ENCODE measurements around the gene ELAC1. TPM values are rescaled to one million over a fixed set of nuclear protein-coding genes. Genes with fewer than 3 reads are reported as not detected.
"Not testable (repeated sequence)": the region's sequence is repeated elsewhere in the genome, so short reads cannot be mapped to it uniquely, and the experiment has no call there.

Gene ELAC1
- total RNA-seq, 1 experiment from 2014 or later: 6.6 TPM

DNA sequence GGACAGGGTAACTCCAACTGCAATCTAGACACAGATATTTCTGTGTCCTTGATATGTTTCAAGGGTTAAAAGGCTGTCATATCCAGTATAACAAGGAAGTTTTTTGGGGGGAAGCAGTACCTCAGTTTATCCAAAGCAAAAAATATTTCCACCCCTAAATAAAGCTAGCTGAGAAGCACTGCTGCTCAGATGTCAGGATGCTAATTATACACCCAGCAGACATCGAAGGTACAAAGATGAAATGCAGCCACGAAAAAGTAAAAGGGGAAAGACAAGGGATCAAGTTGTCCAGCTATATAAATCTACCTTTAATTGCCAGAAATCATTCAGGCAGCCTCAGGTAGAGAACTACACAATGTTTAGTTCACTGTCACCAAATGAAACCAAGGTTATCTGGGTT is 26.2 kb downstream of the ELAC1 start:
- H3K4me2 ChIP-seq (ENCODE audit: low read depth, low read length, poor library complexity, severe bottlenecking): no peak overlapping the region
- no peak overlapping the region for H3K9ac ChIP-seq (ENCODE audit: low read length)
- H3K9me2 ChIP-seq (replicated peaks; ENCODE audit: insufficient read depth, low read length): no peaks in the 10 kb centered on the region
- H3K4me3 ChIP-seq (ENCODE audit: low read length): no peak overlapping the region
- no peak for DNase-seq
- no peaks in the 10 kb centered on the region for H3K9me3 ChIP-seq (ENCODE audit: low read length)
- no peaks in the 10 kb centered on the region for H3K4me1 ChIP-seq (ENCODE audit: low read length)
- no peaks in the 10 kb centered on the region for H3K36me3 ChIP-seq (ENCODE audit: insufficient read depth, low read length)
- H2AFZ ChIP-seq (ENCODE audit: low read length): no peak overlapping the region
- no peaks in the 10 kb centered on the region for H4K20me1 ChIP-seq (ENCODE audit: insufficient read depth, low read depth, low read length)
- H3K27ac ChIP-seq (ENCODE audit: low read length): no peak overlapping the region
- no peaks in the 10 kb centered on the region for H3K79me2 ChIP-seq (ENCODE audit: low read length)
- no peaks in the 10 kb centered on the region for H3K27me3 ChIP-seq (ENCODE audit: low read length)

DNA sequence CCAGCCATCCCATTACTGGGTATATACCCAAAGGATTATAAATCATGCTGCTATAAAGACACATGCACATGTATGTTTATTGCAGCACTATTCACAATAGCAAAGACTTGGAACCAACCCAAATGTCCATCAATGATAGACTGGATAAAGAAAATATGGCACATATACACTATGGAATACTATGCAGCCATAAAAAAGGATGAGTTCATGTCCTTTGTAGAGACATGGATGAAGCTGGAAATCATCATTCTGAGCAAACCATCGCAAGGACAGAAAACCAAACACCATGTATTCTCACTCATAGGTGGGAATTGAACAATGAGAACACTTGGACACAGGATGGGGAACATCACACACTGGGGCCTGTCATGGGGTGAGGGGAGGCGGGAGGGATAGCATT is 35.3 kb downstream of the ELAC1 start:
- not testable (repeated sequence) for H3K9me3 ChIP-seq (ENCODE audit: low read length); H3K36me3 ChIP-seq (ENCODE audit: insufficient read depth, low read length)

DNA sequence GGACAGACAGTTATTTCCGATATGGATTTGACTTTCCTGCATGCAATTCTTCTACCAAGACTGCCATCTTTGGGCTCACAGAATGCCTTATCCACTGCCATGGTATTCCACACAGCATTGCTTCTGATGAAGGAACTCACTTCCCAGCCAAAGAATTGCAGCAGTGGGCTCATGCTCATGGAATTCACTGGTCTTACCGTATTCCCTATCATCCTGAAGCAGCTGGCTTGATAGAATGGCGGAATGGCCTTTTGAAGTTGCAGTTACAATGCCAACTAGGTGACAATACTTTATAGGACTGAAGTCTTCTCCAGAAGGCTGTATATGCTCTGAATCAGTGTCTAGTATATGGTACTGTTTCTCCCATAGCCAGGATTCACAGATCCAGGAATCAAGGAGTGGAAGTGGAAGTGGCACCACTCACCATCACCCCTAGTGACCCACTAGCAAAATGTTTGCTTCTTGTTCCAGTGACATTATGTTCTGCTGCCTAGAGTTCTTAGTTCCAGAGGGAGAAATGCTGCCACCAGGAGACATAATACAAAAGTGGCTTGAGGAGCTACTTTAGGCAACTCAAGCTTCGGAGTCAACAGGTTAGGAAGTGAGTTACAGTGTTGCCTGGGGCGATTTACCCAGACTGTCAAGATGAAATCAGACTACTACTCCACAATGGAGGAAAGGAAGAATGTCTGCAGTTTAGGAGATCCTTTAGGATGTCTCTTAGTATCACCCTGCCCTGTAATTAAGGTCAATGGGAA is 38.4 kb downstream of the ELAC1 start:
- no peaks in the 10 kb centered on the region; the same call in 1 of the 2 replicates for H4K20me1 ChIP-seq (ENCODE audit: insufficient read depth, low read depth, low read length)
- no peak overlapping the region for H3K4me3 ChIP-seq (ENCODE audit: low read length)
- no peaks in the 10 kb centered on the region for H3K79me2 ChIP-seq (ENCODE audit: low read length)
- no peaks in the 10 kb centered on the region for H3K36me3 ChIP-seq (ENCODE audit: insufficient read depth, low read length)
- no peaks in the 10 kb centered on the region for H3K4me1 ChIP-seq (ENCODE audit: low read length)
- no peaks in the 10 kb centered on the region for H3K27me3 ChIP-seq (ENCODE audit: low read length)
- H2AFZ ChIP-seq (ENCODE audit: low read length): no peak overlapping the region
- no peaks in the 10 kb centered on the region for H3K9me2 ChIP-seq (replicated peaks; ENCODE audit: insufficient read depth, low read length)
- no peaks in the 10 kb centered on the region for H3K9me3 ChIP-seq (ENCODE audit: low read length)
- H3K27ac ChIP-seq (ENCODE audit: low read length): no peak overlapping the region
- H3K4me2 ChIP-seq (ENCODE audit: low read depth, low read length, poor library complexity, severe bottlenecking): no peak overlapping the region
- DNase-seq: no peak
- no peak overlapping the region for H3K9ac ChIP-seq (ENCODE audit: low read length)

More for the DNA sequence above, 35.3 kb downstream of the ELAC1 start:
- H3K9ac ChIP-seq (ENCODE audit: low read length); H3K27me3 ChIP-seq (ENCODE audit: low read length); H3K4me1 ChIP-seq (ENCODE audit: low read length); H3K4me2 ChIP-seq (ENCODE audit: low read depth, low read length, poor library complexity, severe bottlenecking); H3K27ac ChIP-seq (ENCODE audit: low read length); DNase-seq; H3K4me3 ChIP-seq (ENCODE audit: low read length); H3K9me2 ChIP-seq (replicated peaks; ENCODE audit: insufficient read depth, low read length); H4K20me1 ChIP-seq (ENCODE audit: insufficient read depth, low read depth, low read length); H2AFZ ChIP-seq (ENCODE audit: low read length); H3K79me2 ChIP-seq (ENCODE audit: low read length): not testable (repeated sequence)

DNA sequence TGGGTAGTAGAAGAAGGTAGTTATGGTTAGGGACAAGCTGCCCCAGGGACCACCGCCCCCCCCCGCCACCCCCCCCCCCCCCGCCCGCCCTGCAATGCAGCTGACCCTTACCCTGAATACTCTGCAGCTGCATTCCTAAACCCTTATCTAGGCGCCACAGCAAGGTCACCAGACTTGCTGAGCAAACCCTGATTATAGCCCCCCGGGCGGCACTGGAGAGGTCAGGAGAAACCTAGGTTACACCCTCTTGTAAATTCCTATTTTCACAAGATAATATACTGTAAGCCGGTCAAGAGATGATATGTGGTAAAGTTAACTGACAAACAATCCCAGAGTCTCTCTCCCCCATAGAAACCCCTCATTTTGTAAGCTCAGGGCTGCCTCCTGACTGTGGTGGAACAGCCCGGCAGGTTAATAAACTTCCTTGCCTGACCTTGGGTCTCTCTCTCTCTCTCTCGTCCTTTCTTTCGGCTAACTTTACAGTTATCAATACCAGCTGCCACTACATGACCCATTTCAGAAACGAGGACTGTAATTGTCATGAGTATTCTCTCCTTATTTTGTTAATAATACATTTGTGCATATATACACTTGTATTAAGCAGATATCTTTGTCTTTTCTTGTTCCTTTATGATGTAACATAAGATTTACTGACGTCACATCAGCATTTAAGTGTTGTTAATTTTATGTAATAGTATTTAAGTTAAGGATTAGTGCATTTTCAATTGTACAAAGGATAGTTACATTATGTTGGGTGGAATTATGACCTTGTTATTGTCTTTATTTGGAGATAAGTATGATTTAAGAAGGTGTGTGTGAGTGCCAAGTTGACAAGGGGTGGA is 39.3 kb downstream of the ELAC1 start:
- no peak overlapping the region for H3K27ac ChIP-seq (ENCODE audit: low read length)
- H3K27me3 ChIP-seq (ENCODE audit: low read length): no peaks in the 10 kb centered on the region
- no peaks in the 10 kb centered on the region for H3K9me2 ChIP-seq (replicated peaks; ENCODE audit: insufficient read depth, low read length)
- H3K9me3 ChIP-seq (ENCODE audit: low read length): no peaks in the 10 kb centered on the region
- H3K9ac ChIP-seq (ENCODE audit: low read length): no peak overlapping the region
- no peaks in the 10 kb centered on the region for H3K79me2 ChIP-seq (ENCODE audit: low read length)
- H2AFZ ChIP-seq (ENCODE audit: low read length): no peak overlapping the region
- H3K36me3 ChIP-seq (ENCODE audit: insufficient read depth, low read length): no peaks in the 10 kb centered on the region
- no peak for DNase-seq
- no peaks in the 10 kb centered on the region for H3K4me1 ChIP-seq (ENCODE audit: low read length)
- no peaks in the 10 kb centered on the region; the same call in 1 of the 2 replicates for H4K20me1 ChIP-seq (ENCODE audit: insufficient read depth, low read depth, low read length)
- H3K4me3 ChIP-seq (ENCODE audit: low read length): no peak overlapping the region
- H3K4me2 ChIP-seq (ENCODE audit: low read depth, low read length, poor library complexity, severe bottlenecking): no peak overlapping the region

DNA sequence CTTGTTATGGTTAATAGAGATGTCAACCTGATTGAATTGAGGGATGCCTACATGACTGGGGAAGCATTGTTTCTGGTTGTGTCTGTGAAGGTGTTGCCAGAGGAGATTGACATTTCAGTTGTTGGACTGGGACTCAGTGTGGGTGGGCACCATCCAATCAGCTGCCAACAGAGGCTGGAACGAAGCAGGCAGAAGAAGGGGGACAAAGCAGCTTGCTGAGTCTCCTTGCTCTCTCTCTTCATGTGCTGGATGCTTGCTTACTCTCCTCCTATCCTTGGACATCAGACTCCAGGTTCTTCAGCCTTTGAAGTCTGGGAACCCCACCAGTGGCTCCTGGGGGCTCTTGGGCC is 39.9 kb downstream of the ELAC1 start:
- H3K4me3 ChIP-seq (ENCODE audit: low read length): no peak overlapping the region
- DNase-seq: no peak
- no peak overlapping the region for H3K4me2 ChIP-seq (ENCODE audit: low read depth, low read length, poor library complexity, severe bottlenecking)
- H3K9me3 ChIP-seq (ENCODE audit: low read length): no peaks in the 10 kb centered on the region
- no peak overlapping the region for H3K9ac ChIP-seq (ENCODE audit: low read length)
- no peaks in the 10 kb centered on the region for H3K27me3 ChIP-seq (ENCODE audit: low read length)
- H3K4me1 ChIP-seq (ENCODE audit: low read length): no peaks in the 10 kb centered on the region
- H2AFZ ChIP-seq (ENCODE audit: low read length): no peak overlapping the region
- no peaks in the 10 kb centered on the region for H3K79me2 ChIP-seq (ENCODE audit: low read length)
- H3K27ac ChIP-seq (ENCODE audit: low read length): no peak overlapping the region
- no peaks in the 10 kb centered on the region for H3K9me2 ChIP-seq (replicated peaks; ENCODE audit: insufficient read depth, low read length)
- H3K36me3 ChIP-seq (ENCODE audit: insufficient read depth, low read length): no peaks in the 10 kb centered on the region
- no peaks in the 10 kb centered on the region; the same call in 1 of the 2 replicates for H4K20me1 ChIP-seq (ENCODE audit: insufficient read depth, low read depth, low read length)

DNA sequence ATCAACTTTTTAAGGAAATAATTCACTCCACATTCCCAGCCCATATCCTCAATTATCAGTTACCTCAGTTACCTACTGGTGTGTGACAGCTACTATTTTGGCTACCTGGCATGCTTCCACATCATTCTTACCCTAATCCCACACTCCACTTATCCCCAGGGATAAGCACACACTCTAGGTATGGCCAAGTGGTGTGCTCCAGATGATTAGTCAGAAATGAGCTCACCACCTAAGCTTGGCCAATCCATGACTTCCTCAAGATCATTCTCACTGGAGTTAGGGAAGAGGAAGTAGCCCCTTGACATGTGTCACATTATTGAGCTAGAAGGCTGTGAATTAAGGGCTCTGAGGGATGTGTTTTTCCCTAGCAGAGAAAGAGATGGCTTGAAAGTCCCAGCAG is 41.2 kb downstream of the ELAC1 start:
- DNase-seq: peak; percentile 48
- H3K9me3 ChIP-seq (ENCODE audit: low read length): no peaks in the 10 kb centered on the region
- H3K4me1 ChIP-seq (ENCODE audit: low read length): no peaks in the 10 kb centered on the region
- no peaks in the 10 kb centered on the region for H3K36me3 ChIP-seq (ENCODE audit: insufficient read depth, low read length)
- no peaks in the 10 kb centered on the region; the same call in 1 of the 2 replicates for H4K20me1 ChIP-seq (ENCODE audit: insufficient read depth, low read depth, low read length)
- H3K27me3 ChIP-seq (ENCODE audit: low read length): no peaks in the 10 kb centered on the region
- no peak overlapping the region for H3K27ac ChIP-seq (ENCODE audit: low read length)
- no peak overlapping the region for H3K4me2 ChIP-seq (ENCODE audit: low read depth, low read length, poor library complexity, severe bottlenecking)
- H3K9ac ChIP-seq (ENCODE audit: low read length): no peak overlapping the region
- no peak overlapping the region for H3K4me3 ChIP-seq (ENCODE audit: low read length)
- no peak overlapping the region for H2AFZ ChIP-seq (ENCODE audit: low read length)
- no peaks in the 10 kb centered on the region for H3K79me2 ChIP-seq (ENCODE audit: low read length)
- H3K9me2 ChIP-seq (replicated peaks; ENCODE audit: insufficient read depth, low read length): no peaks in the 10 kb centered on the region

DNA sequence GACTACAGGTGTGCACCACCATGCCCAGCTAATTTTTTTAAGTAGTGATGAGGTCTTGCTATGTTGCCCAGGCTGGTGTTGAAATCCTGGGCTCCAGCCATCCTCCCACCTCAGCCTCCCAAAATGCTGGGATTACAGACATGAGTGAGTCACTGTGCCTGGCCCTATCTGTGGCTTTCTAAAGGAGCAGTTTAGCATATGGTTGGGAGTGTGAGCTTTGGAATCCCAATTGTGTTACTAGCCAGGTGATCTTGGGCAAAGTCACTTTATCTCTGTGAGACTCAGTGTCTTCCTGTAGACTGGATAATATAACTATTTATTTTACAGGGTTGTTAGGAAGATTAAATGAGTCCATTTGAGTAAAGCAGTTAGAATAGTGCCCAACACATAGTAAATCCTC is 42.4 kb downstream of the ELAC1 start:
- Histone ChIP-seq H3K79me2 (ENCODE audit: low read length) (no peaks in the 10 kb centered on the region), H2AFZ (ENCODE audit: low read length) (no peak overlapping the region), H4K20me1 (ENCODE audit: insufficient read depth, low read depth, low read length) (no peaks in the 10 kb centered on the region; the same call in 1 of the 2 replicates), H3K9me2 (replicated peaks; ENCODE audit: insufficient read depth, low read length) (no peaks in the 10 kb centered on the region), H3K9ac (ENCODE audit: low read length) (no peak overlapping the region), H3K4me3 (ENCODE audit: low read length) (no peak overlapping the region), H3K27ac (ENCODE audit: low read length) (no peak overlapping the region), H3K27me3 (ENCODE audit: low read length) (no peaks in the 10 kb centered on the region), H3K4me1 (ENCODE audit: low read length) (no peaks in the 10 kb centered on the region), H3K9me3 (ENCODE audit: low read length) (no peaks in the 10 kb centered on the region), H3K4me2 (ENCODE audit: low read depth, low read length, poor library complexity, severe bottlenecking) (no peak overlapping the region), H3K36me3 (ENCODE audit: insufficient read depth, low read length) (no peaks in the 10 kb centered on the region)
- DNase-seq: no peak

DNA sequence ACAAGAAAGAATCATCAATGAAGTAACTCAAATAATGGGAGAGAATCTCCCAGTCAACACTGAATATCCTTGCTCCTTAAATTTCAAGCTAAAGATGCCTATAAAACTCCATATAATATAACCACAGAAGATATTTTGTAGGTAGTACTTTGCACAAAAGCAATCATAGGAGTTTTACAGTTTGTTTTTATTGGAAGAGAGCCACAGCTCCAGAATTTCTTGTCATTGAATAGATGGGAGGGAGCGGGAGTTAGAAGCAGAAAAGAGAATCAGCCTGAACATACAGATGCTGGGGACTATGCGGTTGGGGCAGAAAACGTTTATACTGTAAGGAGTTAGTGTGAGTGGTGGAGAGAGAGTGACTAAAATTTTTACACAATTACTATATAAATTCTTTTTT is 43.9 kb downstream of the ELAC1 start:
- no peak for DNase-seq
- no peak overlapping the region for H3K27ac ChIP-seq (ENCODE audit: low read length)
- no peak overlapping the region for H3K9ac ChIP-seq (ENCODE audit: low read length)
- H3K9me3 ChIP-seq (ENCODE audit: low read length): no peaks in the 10 kb centered on the region
- H3K9me2 ChIP-seq (replicated peaks; ENCODE audit: insufficient read depth, low read length): no peaks in the 10 kb centered on the region
- H4K20me1 ChIP-seq (ENCODE audit: insufficient read depth, low read depth, low read length): no peaks in the 10 kb centered on the region; the same call in 1 of the 2 replicates
- peaks cover 6% of the 10 kb centered on the region for H3K4me1 ChIP-seq (ENCODE audit: low read length)
- H3K79me2 ChIP-seq (ENCODE audit: low read length): no peaks in the 10 kb centered on the region
- no peak overlapping the region for H3K4me3 ChIP-seq (ENCODE audit: low read length)
- no peaks in the 10 kb centered on the region for H3K36me3 ChIP-seq (ENCODE audit: insufficient read depth, low read length)
- H3K27me3 ChIP-seq (ENCODE audit: low read length): no peaks in the 10 kb centered on the region
- no peak overlapping the region for H3K4me2 ChIP-seq (ENCODE audit: low read depth, low read length, poor library complexity, severe bottlenecking)
- H2AFZ ChIP-seq (ENCODE audit: low read length): no peak overlapping the region
